ENCODE data around the gene C12orf56. TPM values are rescaled to one million over a fixed set of nuclear protein-coding genes. Genes with fewer than 3 reads are reported as not detected.

Gene C12orf56
- total and polyA plus RNA-seq, 2 donors (not counting 3 experiments of a cell fraction or from before 2014, with no cell fraction given) = 0.06 TPM; not detected in 1

- TF ChIP-seq POLR2A (IDR thresholded peaks at IDR 0.05; ENCODE audit: low read depth, low read length) (no peak), CTCF (IDR thresholded peaks at IDR 0.05; ENCODE audit: extremely low read depth in 1 of 2, insufficient read depth in 1 of 2, low read depth in 1 of 2, low read length in 2 of 2) (no peak), EZH2 (IDR thresholded peaks at IDR 0.05; ENCODE audit: borderline replicate concordance, low read depth, low read length, severe bottlenecking) (no peak)
- FAIRE-seq (no peak), DNase-seq (ENCODE audit: low read depth, low spot score) (no peak)
- Histone ChIP-seq H3K27me3 (ENCODE audit: control insufficient read depth in 2 of 2, insufficient read depth in 2 of 2, low read length in 2 of 2) (peaks cover 0 to under 1% of the 10 kb centered on the region in 2 experiments), H3K79me2 (ENCODE audit: control insufficient read depth, insufficient read depth, low read length) (no peaks in the 10 kb centered on the region), H3K9ac (replicated peaks; ENCODE audit: extremely low read depth, insufficient read depth, low read length) (no peak overlapping the region), H4K20me1 (replicated peaks; ENCODE audit: control insufficient read depth, extremely low read depth, insufficient read depth, low read length) (no peaks in the 10 kb centered on the region), H3K27ac (ENCODE audit: insufficient read depth, low read depth, low read length) (no peak overlapping the region), H3K36me3 (ENCODE audit: control insufficient read depth in 2 of 2, extremely low read depth in 1 of 2, insufficient read depth in 2 of 2, low read length in 2 of 2) (no peaks in the 10 kb centered on the region), H3K4me2 (ENCODE audit: insufficient read depth, low read length) (no peak overlapping the region), H3K4me1 (ENCODE audit: control insufficient read depth, extremely low read depth, insufficient read depth, low read length) (no peaks in the 10 kb centered on the region), H3K9me3 (replicated peaks; ENCODE audit: control insufficient read depth, insufficient read depth, low read length) (no peaks in the 10 kb centered on the region), H2AFZ (ENCODE audit: low read depth, low read length) (no peak overlapping the region), H3K9me1 (replicated peaks; ENCODE audit: control insufficient read depth, extremely low read depth, insufficient read depth, low read length) (no peaks in the 10 kb centered on the region), H3K4me3 (replicated peaks in 1 of 3; ENCODE audit: insufficient read depth in 1 of 3, low read depth in 1 of 3, low read length in 3 of 3) (no peak overlapping the region)
- intact Hi-C loops (cut with micrococcal nuclease) (no loop called here), dilution Hi-C loops (cut with MboI; ENCODE audit: extremely low pct_ligation_motif_present, low sequenced_read_pairs) (no loop called here)
- no TSS peak for BruUV-seq (replicated peaks)
- ChIA-PET POLR2A (no interaction called here), CTCF (no interaction called here)
Measured at GRCh38 chr12:64299628-64300027, 90.9 kb downstream of the C12orf56 start.

GRCh38 chr12:64296301-64296700 is 94.3 kb downstream of the C12orf56 start:
- FAIRE-seq = no peak
- Histone ChIP-seq H3K4me3 (replicated peaks in 1 of 3; ENCODE audit: insufficient read depth in 1 of 3, low read depth in 1 of 3, low read length in 3 of 3) (no peak overlapping the region), H3K79me2 (ENCODE audit: control insufficient read depth, insufficient read depth, low read length) (no peaks in the 10 kb centered on the region), H3K27me3 (ENCODE audit: control insufficient read depth in 2 of 2, insufficient read depth in 2 of 2, low read length in 2 of 2) (no peaks in the 10 kb centered on the region), H3K9me3 (replicated peaks; ENCODE audit: control insufficient read depth, insufficient read depth, low read length) (no peaks in the 10 kb centered on the region), H2AFZ (ENCODE audit: low read depth, low read length) (no peak overlapping the region), H3K4me2 (ENCODE audit: insufficient read depth, low read length) (no peak overlapping the region), H3K9ac (replicated peaks; ENCODE audit: extremely low read depth, insufficient read depth, low read length) (no peak overlapping the region), H3K4me1 (ENCODE audit: control insufficient read depth, extremely low read depth, insufficient read depth, low read length) (no peaks in the 10 kb centered on the region), H4K20me1 (replicated peaks; ENCODE audit: control insufficient read depth, extremely low read depth, insufficient read depth, low read length) (no peaks in the 10 kb centered on the region), H3K27ac (ENCODE audit: insufficient read depth, low read depth, low read length) (no peak overlapping the region), H3K9me1 (replicated peaks; ENCODE audit: control insufficient read depth, extremely low read depth, insufficient read depth, low read length) (no peaks in the 10 kb centered on the region), H3K36me3 (ENCODE audit: control insufficient read depth in 2 of 2, extremely low read depth in 1 of 2, insufficient read depth in 2 of 2, low read length in 2 of 2) (no peaks in the 10 kb centered on the region)
- intact Hi-C loops (cut with micrococcal nuclease) (no loop called here), dilution Hi-C loops (cut with MboI; ENCODE audit: extremely low pct_ligation_motif_present, low sequenced_read_pairs) (no loop called here)
- POLR2A ChIA-PET = no interaction called here
- CTCF ChIA-PET = no interaction called here
- TF ChIP-seq EZH2 (IDR thresholded peaks at IDR 0.05; ENCODE audit: borderline replicate concordance, low read depth, low read length, severe bottlenecking) (no peak), FOS (IDR thresholded peaks at IDR 0.05; ENCODE audit: borderline replicate concordance, insufficient read depth, low read length) (no peak), JUN (IDR thresholded peaks at IDR 0.05; ENCODE audit: borderline replicate concordance, insufficient read depth, insufficient read length, low read depth) (no peak), POLR2A (IDR thresholded peaks at IDR 0.05; ENCODE audit: low read depth, low read length) (no peak), MYC (IDR thresholded peaks at IDR 0.05; ENCODE audit: low read depth, low read length) (no peak), POLR2AphosphoS5 (IDR thresholded peaks at IDR 0.05; ENCODE audit: insufficient read depth, low read depth, low read length) (no peak)
- no TSS peak for BruUV-seq (replicated peaks)
- no peak for DNase-seq (ENCODE audit: low read depth, low spot score)
